Lower lobe of right lung (tissue), 2 donors: ENCODE results near the gene HKDC1. TPM values are rescaled to one million over a fixed set of nuclear protein-coding genes. Genes with fewer than 3 reads are reported as not detected.
"Not testable (repeated sequence)": the region's sequence is repeated elsewhere in the genome, so short reads cannot be mapped to it uniquely, and the experiment has no call there.

Experiments
- ATAC-seq, 2 donors: fragments of 200-7000 bp; cut with Tn5 transposase; one replicate each; pipeline ENCODE4 v1.9.1; 2020 to 2022; ENCODE audit warnings: mild to moderate bottlenecking in 2 of 2, moderate library complexity in 2 of 2
- DNase-seq: peaks from one replicate; pipeline ENCODE4 v3.0.0-alpha.2; 2020
- H3K27ac ChIP-seq: fragments of 200-600 bp; one replicate; pipeline ENCODE4 v1.8.0; 2022
- H3K27me3 ChIP-seq: fragments of 200-600 bp; one replicate; pipeline ENCODE4 v1.8.0; 2022; ENCODE audit warnings: low read depth
- H3K36me3 ChIP-seq: fragments of 200-600 bp; one replicate; pipeline ENCODE4 v1.8.0; 2022; ENCODE audit warnings: mild to moderate bottlenecking
- H3K4me1 ChIP-seq: fragments of 200-600 bp; one replicate; pipeline ENCODE4 v1.8.0; 2022
- H3K4me3 ChIP-seq: fragments of 200-600 bp; one replicate; pipeline ENCODE4 v1.8.0; 2022; ENCODE audit warnings: mild to moderate bottlenecking
- H3K9me3 ChIP-seq: fragments of 200-600 bp; one replicate; pipeline ENCODE4 v1.8.0; 2022
- intact Hi-C: fragments of 100-400 bp; cut with DNase I; formaldehyde crosslinking; loops from one replicate; pipeline ENCODE4 v1.11.0; 2022
- total RNA-seq: library from RNA; stranded (reverse); fragmentation: NEBNext Ultra II Directional; extraction: Animal tissue kit (Norgen Biotek cat#: 25700); gene quantifications from one replicate; pipeline ENCODE4 v1.2.1, GENCODE V29; 2021
- TF ChIP-seq, protein P1 (sequence below): fragments of 200-600 bp; IDR thresholded peaks from one replicate; pipeline ENCODE4 v1.8.0; 2022; ENCODE audit warnings: antibody characterized with exemption, mild to moderate bottlenecking
- donor health status: DM: no; HTN: yes; CAD: no; lungs with severe emphysema.

HKDC1 gene
- total RNA-seq, 1 donor from 2014 or later, result 5.9 TPM

DNA sequence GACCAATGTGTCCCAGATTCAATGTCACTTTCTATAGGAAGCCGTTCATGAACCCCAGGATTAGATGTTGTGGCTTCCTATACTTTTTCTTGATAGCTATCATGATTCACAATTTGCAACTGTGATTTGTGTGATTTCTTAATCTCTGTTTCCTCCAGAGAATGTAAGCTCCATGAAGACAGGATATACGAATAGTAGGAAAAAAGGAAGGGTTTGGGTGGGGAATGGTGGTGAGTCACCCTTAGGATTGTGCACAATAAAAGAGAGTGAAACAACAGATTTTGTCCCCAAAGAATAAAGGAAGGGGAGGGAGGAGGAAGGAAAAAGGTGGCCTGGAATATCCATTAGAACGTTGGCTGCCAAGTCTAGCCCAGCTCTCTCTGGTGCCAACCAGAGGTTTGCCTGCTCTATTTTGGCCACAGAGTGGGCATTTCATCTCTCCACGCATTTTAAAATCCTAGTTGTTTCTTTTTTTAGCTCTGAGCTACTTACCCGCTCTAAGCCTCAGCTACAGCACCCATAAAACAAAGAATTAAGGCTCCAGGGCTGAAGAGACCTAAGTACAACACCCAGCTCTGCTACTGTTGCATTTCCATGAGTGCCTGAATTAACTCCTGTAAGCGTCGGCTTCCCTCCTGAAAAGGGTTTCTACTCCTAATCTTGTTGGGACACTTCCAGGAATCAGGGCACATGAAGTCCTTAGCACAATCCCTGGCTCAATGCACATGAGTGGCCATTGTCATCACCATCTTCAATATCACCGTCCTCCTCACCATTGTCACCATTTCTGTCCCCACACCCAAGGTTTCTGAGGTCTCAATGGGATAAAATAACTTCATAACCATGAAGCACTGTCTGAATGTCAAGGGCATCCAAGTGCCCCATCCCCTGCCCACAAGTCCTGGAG is 61.6 kb downstream of the HKDC1 start:
- H3K27ac ChIP-seq, result no peak overlapping the region
- H3K4me3 ChIP-seq, result no peak overlapping the region
- DNase-seq (no peak), ATAC-seq (no peak)
- intact Hi-C loops, result no loop called here
- H3K36me3 ChIP-seq, result no peaks in the 10 kb centered on the region
- no peaks in the 10 kb centered on the region for H3K9me3 ChIP-seq
- H3K4me1 ChIP-seq, result peaks cover 10% of the 10 kb centered on the region
- TF ChIP-seq, protein P1, sequence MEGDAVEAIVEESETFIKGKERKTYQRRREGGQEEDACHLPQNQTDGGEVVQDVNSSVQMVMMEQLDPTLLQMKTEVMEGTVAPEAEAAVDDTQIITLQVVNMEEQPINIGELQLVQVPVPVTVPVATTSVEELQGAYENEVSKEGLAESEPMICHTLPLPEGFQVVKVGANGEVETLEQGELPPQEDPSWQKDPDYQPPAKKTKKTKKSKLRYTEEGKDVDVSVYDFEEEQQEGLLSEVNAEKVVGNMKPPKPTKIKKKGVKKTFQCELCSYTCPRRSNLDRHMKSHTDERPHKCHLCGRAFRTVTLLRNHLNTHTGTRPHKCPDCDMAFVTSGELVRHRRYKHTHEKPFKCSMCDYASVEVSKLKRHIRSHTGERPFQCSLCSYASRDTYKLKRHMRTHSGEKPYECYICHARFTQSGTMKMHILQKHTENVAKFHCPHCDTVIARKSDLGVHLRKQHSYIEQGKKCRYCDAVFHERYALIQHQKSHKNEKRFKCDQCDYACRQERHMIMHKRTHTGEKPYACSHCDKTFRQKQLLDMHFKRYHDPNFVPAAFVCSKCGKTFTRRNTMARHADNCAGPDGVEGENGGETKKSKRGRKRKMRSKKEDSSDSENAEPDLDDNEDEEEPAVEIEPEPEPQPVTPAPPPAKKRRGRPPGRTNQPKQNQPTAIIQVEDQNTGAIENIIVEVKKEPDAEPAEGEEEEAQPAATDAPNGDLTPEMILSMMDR, result no peak
- H3K27me3 ChIP-seq, result no peaks in the 10 kb centered on the region

DNA sequence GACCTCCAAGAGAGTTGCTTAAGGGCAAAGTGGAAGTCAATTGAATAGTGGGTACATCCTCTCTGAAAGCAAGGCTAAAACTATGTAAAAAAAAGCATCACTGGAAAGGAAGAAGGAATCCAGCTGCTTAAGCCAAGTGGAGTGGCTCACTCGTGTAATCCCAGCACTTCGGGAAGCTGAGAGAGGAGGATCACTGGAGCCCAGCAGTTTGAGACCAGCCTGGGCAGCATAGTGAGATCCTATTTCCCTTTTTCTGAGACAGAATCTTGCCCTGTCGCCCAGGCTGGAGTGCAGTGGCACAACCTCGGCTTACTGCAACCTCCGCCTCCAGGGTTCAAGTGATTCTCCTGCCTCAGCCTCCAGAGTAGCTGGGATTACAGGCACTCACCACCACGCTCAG is 64.3 kb downstream of the HKDC1 start:
- ATAC-seq, H3K36me3 ChIP-seq, intact Hi-C loops, H3K9me3 ChIP-seq, H3K27ac ChIP-seq, H3K4me3 ChIP-seq, H3K27me3 ChIP-seq, H3K4me1 ChIP-seq, DNase-seq: not testable (repeated sequence)

DNA sequence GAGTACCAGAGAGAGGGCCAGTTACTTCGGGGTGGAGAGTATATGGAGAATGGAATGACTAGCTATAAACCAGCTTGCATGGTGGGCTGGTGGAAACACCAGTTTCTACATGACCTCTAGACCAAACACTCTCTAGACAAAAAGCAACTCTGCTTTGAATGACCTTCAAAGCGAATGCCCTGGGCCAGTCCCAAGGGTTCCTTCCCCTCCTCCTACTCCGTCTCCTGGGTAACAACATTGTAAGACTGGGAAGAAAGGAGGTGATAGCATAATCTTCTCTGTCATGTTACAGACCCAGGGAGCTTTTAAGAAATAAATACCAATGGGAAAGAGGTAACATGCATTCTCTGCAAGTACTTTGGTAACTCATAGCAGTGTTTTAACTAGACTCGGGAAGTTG is 65.6 kb downstream of the HKDC1 start:
- intact Hi-C loops, result no loop called here
- ATAC-seq, result no peak
- Histone ChIP-seq H3K27ac (no peak overlapping the region), H3K4me1 (no peaks in the 10 kb centered on the region), H3K4me3 (no peak overlapping the region), H3K9me3 (no peaks in the 10 kb centered on the region), H3K27me3 (no peaks in the 10 kb centered on the region), H3K36me3 (no peaks in the 10 kb centered on the region)
- TF ChIP-seq, protein P1, result no peak
- DNase-seq, result no peak

DNA sequence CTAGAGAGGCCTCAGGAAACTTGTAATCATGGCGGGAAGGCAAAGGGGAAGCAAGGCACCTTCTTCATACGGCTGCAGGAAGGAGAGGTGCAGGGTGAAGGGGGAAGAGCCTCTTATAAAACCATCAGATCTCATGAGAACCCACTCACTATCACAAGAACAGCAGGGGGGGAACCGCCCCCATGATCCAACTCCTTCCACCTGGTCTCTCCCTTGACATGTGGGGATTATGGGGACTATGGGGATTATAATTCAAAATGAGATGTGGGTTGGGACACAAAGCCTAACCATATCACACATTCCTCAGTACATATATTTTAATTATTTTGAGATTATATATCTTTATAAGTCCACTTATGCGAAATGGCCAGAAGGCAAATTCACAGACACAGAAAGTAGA is 67.0 kb downstream of the HKDC1 start:
- Histone ChIP-seq H3K9me3 (no peaks in the 10 kb centered on the region), H3K4me3 (no peak overlapping the region), H3K27ac (no peak overlapping the region), H3K4me1 (no peaks in the 10 kb centered on the region), H3K27me3 (no peaks in the 10 kb centered on the region), H3K36me3 (no peaks in the 10 kb centered on the region)
- intact Hi-C loops, result no loop called here
- TF ChIP-seq, protein P1, result no peak
- ATAC-seq, result no peak
- no peak for DNase-seq

DNA sequence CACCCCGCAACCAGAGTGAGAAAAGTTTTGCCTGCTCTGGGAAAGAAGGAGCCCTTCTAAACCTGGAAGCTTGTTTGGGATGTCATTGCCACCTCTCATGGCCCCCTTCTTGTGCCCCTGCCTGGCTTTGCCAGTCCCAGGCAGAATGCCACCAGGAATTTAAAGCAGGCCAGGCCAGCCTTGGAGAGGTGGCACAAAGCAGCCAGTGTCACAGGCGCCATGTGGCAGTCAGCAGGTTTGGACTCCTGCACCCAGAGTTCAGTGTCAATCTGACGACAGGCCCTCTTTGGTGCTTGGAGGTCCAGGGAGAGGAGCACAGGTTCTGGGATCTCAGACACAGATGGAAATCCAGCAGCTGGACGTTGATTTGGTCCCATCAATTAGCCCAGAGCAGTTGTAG is 70.9 kb downstream of the HKDC1 start:
- ATAC-seq (no peak), DNase-seq (no peak)
- intact Hi-C loops, result no loop called here
- Histone ChIP-seq H3K27me3 (no peaks in the 10 kb centered on the region), H3K27ac (no peak overlapping the region), H3K4me1 (no peaks in the 10 kb centered on the region), H3K4me3 (no peak overlapping the region), H3K36me3 (no peaks in the 10 kb centered on the region), H3K9me3 (no peaks in the 10 kb centered on the region)
- TF ChIP-seq, protein P1, result no peak

DNA sequence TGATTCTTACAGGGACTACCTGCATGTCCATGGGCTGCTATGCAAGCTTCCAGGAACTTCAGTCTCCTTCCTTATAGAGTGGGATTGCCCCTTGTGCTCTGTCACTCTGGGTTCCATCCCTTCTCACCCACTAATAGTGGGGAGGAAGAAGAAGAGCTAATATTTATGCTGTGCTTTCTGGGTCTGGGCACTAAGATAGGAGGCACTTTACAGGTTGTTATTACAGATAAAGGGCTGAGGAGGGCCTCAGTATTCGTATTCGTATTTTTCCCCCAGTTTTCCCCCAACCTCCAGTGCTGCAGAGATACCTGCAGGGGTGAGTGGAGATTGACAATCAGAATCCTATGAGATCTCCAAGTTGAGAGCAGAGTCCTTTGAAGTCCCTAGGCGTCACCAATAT is 72.3 kb downstream of the HKDC1 start:
- Histone ChIP-seq H3K27ac (no peak overlapping the region), H3K27me3 (no peaks in the 10 kb centered on the region), H3K4me3 (no peak overlapping the region), H3K4me1 (no peaks in the 10 kb centered on the region), H3K36me3 (no peaks in the 10 kb centered on the region), H3K9me3 (no peaks in the 10 kb centered on the region)
- intact Hi-C loops, result no loop called here
- TF ChIP-seq, protein P1, result no peak
- no peak for ATAC-seq
- DNase-seq, result no peak
